GM12874 (cell line): Measurements from ENCODE around the gene GCSH.
A peak's percentile ranks its signal among the peaks of the same experiment; 100 is the strongest.

Experiments
- TF ChIP-seq, protein P1 (sequence below): IDR thresholded peaks from 2 replicates; pipeline ENCODE4 v1.5.1; 2011; ENCODE audit warnings: low read depth, mild to moderate bottlenecking, control low read depth, low read length, moderate library complexity; ENCODE audit not compliant: insufficient read depth

The GCSH gene

DNA sequence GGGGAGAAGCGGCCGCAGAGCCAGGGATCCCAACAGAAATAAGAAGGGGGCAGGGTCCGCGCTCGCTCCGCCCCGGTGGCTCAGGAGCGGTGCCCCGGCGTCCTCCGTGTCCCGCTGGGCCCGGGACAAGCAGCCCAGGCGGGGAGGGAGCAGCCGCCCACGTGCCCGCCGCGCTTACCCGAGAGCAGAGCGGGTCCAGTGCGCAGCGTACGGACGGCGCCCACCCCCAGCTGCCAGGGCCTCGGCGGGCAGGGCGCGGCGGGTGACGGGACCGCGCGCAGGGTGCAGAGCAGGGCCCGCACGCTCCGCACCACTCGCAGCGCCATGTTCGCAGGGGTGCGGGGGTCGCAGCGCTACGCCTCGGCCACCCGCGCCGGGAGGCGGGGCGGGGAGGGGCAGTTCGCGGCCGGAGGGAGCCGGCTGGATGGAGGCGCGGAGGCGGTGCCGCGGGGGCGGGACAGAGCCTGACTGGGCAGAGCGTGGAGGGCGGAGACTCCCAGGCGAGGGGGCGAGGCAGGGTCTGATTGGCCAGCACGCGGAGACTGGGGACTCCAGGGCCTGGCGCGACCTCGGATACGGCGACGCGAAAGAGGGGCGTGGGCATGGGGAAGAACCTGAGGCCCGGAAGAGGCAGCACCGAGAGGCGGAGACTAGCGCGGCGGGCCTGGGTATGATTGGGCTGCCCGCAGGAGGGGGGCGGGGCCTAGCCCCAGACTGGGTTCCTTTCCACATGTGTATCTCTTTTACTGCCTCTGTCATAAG lies at the start of gene GCSH:
Gene GCSH (minus strand): TSS at position 443 of the 762 bp plus-strand sequence. CDS start 117 bp downstream, at position 326.
- TF ChIP-seq, protein P1, sequence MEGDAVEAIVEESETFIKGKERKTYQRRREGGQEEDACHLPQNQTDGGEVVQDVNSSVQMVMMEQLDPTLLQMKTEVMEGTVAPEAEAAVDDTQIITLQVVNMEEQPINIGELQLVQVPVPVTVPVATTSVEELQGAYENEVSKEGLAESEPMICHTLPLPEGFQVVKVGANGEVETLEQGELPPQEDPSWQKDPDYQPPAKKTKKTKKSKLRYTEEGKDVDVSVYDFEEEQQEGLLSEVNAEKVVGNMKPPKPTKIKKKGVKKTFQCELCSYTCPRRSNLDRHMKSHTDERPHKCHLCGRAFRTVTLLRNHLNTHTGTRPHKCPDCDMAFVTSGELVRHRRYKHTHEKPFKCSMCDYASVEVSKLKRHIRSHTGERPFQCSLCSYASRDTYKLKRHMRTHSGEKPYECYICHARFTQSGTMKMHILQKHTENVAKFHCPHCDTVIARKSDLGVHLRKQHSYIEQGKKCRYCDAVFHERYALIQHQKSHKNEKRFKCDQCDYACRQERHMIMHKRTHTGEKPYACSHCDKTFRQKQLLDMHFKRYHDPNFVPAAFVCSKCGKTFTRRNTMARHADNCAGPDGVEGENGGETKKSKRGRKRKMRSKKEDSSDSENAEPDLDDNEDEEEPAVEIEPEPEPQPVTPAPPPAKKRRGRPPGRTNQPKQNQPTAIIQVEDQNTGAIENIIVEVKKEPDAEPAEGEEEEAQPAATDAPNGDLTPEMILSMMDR, result no peak

DNA sequence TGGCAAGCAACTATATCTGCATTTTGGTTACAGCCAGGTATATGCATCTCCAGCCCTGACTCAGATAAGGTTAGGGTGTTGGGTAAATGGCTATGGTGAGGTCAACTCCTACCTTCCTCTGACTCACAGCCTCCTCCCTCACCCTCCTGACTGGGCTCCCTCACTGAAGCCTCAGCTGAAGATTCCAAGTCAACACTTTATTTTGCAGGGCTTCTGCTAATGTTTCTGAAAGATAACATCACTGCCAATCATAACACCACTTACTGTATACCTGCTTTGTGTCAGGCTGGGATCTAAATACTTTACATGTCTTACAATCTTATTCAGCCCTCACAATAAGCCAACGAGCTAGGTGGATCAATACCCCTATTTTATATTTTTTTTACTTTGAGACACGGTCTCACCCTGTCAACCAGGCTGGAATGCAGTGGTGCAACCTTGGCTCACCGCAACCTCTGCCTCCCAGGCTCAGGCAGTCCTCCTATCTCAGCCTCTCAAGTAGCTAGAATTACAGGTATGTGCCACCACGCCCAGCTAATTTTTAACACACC lies 47.8 kb upstream of the GCSH start:
- TF ChIP-seq, protein P1, result no peak

DNA sequence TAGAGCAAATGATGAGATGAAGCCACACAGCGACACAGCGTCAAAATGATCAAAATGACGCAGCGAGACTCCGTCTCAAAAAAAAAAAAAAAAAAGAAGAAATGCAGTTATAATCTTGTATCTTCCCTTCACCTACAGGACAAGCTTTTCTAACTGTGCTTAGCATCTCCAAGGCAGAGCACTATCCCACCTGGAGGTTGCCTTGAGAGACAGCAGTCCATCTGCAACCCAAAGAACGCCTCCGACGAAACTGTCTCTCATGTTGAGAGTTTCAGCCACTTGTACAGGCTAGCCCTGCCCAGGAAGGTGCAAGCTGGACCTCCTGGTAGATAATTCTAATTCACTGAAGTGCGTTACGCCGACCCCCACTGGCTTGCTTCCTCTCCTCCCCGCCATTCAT lies 46.7 kb upstream of the GCSH start:
- TF ChIP-seq, protein P1, result no peak

DNA sequence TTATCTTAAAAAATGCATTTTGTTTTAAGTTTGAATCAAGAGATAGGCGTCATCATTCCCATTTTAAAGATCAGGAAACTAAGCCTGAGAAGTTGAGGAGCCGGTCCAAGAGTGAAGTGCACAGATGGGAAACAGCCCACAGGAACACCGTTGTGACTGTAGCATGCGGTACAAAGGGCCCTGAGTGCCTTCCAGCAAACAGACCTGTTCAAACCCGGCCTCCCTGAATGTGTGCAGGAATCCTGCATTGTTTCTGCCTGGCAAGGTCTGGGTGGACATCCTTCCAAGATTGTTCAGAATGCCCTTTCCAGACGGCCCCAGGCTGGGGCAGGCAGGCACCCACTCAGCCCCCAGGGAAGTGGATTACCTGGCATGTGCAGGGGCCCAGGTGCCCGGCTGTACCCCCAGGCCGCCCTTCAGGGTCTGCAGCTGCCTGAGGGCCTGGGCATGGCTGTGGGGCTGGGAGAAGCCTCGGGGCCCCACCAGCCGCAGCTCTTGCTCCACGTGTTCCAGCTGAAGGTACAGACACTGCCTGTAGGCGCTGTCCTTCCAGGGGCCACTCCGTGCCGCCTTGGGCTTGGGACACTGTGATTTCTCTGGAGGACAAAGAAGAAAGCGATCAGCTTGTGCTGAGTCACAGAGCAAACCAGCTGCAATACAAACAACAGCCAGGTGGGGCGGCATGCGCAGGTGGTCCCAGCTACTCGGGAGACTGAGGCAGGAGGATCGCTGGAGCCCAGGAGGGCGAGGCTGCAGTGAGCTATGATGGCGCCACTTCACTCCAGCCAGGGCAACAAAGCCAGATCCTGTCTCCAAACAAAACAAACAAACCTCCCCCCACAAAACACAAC lies 45.0 kb upstream of the GCSH start:
- TF ChIP-seq, protein P1, result peak; percentile 47; the same call in 1 of the 2 replicates

DNA sequence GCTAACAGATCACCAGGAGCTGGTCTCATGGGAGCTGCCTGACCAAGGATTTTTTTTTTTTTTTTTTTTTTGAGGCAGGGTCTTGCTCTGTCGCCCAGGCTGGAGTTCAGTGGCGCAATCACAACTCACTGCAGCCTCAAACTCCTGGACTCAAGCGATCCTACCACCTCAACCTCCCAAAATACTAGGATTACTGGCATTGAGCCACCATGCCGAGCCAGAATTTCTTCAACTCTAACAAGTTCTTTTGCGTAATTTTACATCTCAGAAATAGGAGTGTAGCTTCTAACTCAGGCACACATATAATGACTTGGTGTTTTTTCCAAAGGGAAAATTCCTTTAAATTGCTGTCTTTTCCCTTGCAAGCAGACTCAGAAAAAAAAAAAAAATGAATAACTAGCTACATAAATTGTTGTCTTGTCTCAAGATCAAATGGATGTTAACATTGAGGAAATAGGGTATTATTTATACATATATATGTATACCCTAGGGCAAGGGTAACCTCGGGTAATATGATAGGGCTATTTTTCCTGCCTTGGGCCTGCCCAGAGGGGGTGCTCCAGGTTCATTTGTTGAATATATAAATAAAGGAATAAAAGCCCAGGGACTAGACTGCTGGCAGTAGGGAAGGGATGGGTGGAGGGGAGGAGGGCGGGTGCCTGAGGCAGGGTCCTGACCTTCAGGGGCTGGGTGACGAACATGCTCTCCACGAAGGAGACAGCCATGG lies 42.8 kb upstream of the GCSH start:
- TF ChIP-seq, protein P1, result no peak

DNA sequence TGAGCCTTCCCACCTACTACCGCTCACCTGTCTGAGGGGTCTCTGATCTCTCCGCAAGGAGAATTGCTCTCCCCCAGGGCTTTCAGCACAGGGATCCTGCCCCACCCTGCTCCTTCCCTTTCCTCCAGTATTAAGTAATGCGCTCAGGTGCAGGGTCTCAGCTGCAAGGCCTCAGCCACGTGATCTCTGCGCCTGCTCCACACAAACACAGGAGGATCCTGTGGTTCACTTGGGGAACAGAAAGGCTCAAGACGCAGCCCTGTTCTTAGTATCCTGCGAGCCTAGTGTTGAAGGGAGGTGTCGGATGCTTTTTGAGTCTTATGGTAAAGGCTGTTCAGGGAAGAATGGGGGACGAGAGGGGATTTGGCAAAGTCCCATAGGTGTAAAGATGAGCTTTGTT lies 41.6 kb upstream of the GCSH start:
- TF ChIP-seq, protein P1, result no peak
